Measurements from ENCODE around the gene HTR3A. TPM values are rescaled to one million over a fixed set of nuclear protein-coding genes. Genes with fewer than 3 reads are reported as not detected.

Gene HTR3A
- total RNA-seq, 1 donor from 2014 or later: 0.31 TPM

GRCh38 chr11:114019046-114019445, 44.1 kb downstream of the HTR3A start:
- no peak for DNase-seq

- no peak for DNase-seq
Observed at GRCh38 chr11:114019574-114019973, 44.7 kb downstream of the HTR3A start.

- no peak for DNase-seq
Observed at GRCh38 chr11:114025329-114025907, 50.5 kb downstream of the HTR3A start.

- DNase-seq: no peak
Observed at GRCh38 chr11:114026355-114026754, 51.4 kb downstream of the HTR3A start.

- DNase-seq: peak; percentile 46
Observed at GRCh38 chr11:114027391-114027790, 52.5 kb downstream of the HTR3A start.

GRCh38 chr11:114027926-114028325, 53.0 kb downstream of the HTR3A start:
- DNase-seq: no peak

- no peak for DNase-seq
Observed at GRCh38 chr11:114031246-114031966, 56.5 kb downstream of the HTR3A start.

GRCh38 chr11:114031967-114032320, 57.0 kb downstream of the HTR3A start:
- DNase-seq: no peak

- no peak for DNase-seq
Observed at GRCh38 chr11:114033066-114033465, 58.2 kb downstream of the HTR3A start.

- no peak for DNase-seq
Observed at GRCh38 chr11:114033572-114033971, 58.7 kb downstream of the HTR3A start.

- DNase-seq: no peak
Observed at GRCh38 chr11:114034956-114035355, 60.0 kb downstream of the HTR3A start.

- peak; percentile 47 for DNase-seq
Observed at GRCh38 chr11:114036147-114036811, 61.4 kb downstream of the HTR3A start.

GRCh38 chr11:114036958-114037357, 62.0 kb downstream of the HTR3A start:
- DNase-seq: no peak

GRCh38 chr11:114039551-114039950, 64.6 kb downstream of the HTR3A start:
- no peak for DNase-seq

Other genes starting within 250 kb of the HTR3A start
- gene ZW10, start 201.4 kb upstream of the HTR3A start, total RNA-seq: 14.0 TPM
- not detected for gene CLDN25, start 195.3 kb upstream of the HTR3A start, total RNA-seq
- 34.3 TPM for gene USP28, start 99.5 kb upstream of the HTR3A start, total RNA-seq
- gene HTR3B, start 70.3 kb upstream of the HTR3A start, total RNA-seq: 0.31 TPM
- gene ZBTB16, start 84.6 kb downstream of the HTR3A start, total RNA-seq: 9.7 TPM